Measurements from ENCODE around the gene IFI6.

IFI6 gene, protein sequence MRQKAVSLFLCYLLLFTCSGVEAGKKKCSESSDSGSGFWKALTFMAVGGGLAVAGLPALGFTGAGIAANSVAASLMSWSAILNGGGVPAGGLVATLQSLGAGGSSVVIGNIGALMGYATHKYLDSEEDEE

GRCh38 chr1:27671964-27672749 lies at the start of gene IFI6:
Gene IFI6 (minus strand): TSS chr1:27672192. CDS start chr1:27669314, 2,878 bp downstream.
- no peaks in the 10 kb centered on the region for H3K9me3 ChIP-seq (ENCODE audit: severe bottlenecking)
- DNase-seq: peak; percentile 82
- TF ChIP-seq CTCF (IDR thresholded peaks at IDR 0.05; ENCODE audit: low read depth, low read length): peak; percentile 39
- no peaks in the 10 kb centered on the region for H3K27me3 ChIP-seq (ENCODE audit: insufficient read depth, low read depth, severe bottlenecking)
- peak within 1 kb of the TSS; percentile 49 for H3K4me3 ChIP-seq (ENCODE audit: low read depth, low read length)
- H3K27ac ChIP-seq: peak within 1 kb of the TSS; percentile 56
- no peaks in the 10 kb centered on the region for H3K36me3 ChIP-seq

- Histone ChIP-seq H3K4me3 (ENCODE audit: low read depth, low read length) (no peak overlapping the region), H3K27ac (no peak overlapping the region), H3K9me3 (ENCODE audit: severe bottlenecking) (peaks cover 3% of the 10 kb centered on the region), H3K27me3 (ENCODE audit: insufficient read depth, low read depth, severe bottlenecking) (no peaks in the 10 kb centered on the region), H3K36me3 (no peaks in the 10 kb centered on the region)
- TF ChIP-seq CTCF (IDR thresholded peaks at IDR 0.05; ENCODE audit: low read depth, low read length): 0 out of 2 replicates have a peak, but pooled peaks have one; percentile 3
- DNase-seq: no peak
These were observed 47.6 kb upstream of the IFI6 start for GRCh38 chr1:27719286-27720251.

- H3K9me3 ChIP-seq (ENCODE audit: severe bottlenecking): peaks cover 3% of the 10 kb centered on the region
- no peak for TF ChIP-seq CTCF (IDR thresholded peaks at IDR 0.05; ENCODE audit: low read depth, low read length)
- H3K27me3 ChIP-seq (ENCODE audit: insufficient read depth, low read depth, severe bottlenecking): no peaks in the 10 kb centered on the region
- no peak overlapping the region for H3K27ac ChIP-seq
- no peak overlapping the region for H3K4me3 ChIP-seq (ENCODE audit: low read depth, low read length)
- H3K36me3 ChIP-seq: no peaks in the 10 kb centered on the region
- no peak for DNase-seq
These were observed 44.4 kb upstream of the IFI6 start for GRCh38 chr1:27716262-27716895.

GRCh38 chr1:27713869-27714513 lies 42.0 kb upstream of the IFI6 start:
- H3K9me3 ChIP-seq (ENCODE audit: severe bottlenecking): peaks cover 3% of the 10 kb centered on the region
- no peak overlapping the region for H3K4me3 ChIP-seq (ENCODE audit: low read depth, low read length)
- TF ChIP-seq CTCF (IDR thresholded peaks at IDR 0.05; ENCODE audit: low read depth, low read length): no peak
- no peaks in the 10 kb centered on the region for H3K27me3 ChIP-seq (ENCODE audit: insufficient read depth, low read depth, severe bottlenecking)
- no peak overlapping the region for H3K27ac ChIP-seq
- no peaks in the 10 kb centered on the region for H3K36me3 ChIP-seq
- DNase-seq: no peak

GRCh38 chr1:27713139-27713725 lies 41.2 kb upstream of the IFI6 start:
- DNase-seq: no peak
- Histone ChIP-seq H3K4me3 (ENCODE audit: low read depth, low read length) (no peak overlapping the region), H3K36me3 (no peaks in the 10 kb centered on the region), H3K27me3 (ENCODE audit: insufficient read depth, low read depth, severe bottlenecking) (no peaks in the 10 kb centered on the region), H3K27ac (no peak overlapping the region), H3K9me3 (ENCODE audit: severe bottlenecking) (peaks cover 3% of the 10 kb centered on the region)
- TF ChIP-seq CTCF (IDR thresholded peaks at IDR 0.05; ENCODE audit: low read depth, low read length): no peak

All from WERI-Rb-1 (cell line).